Activated naive CD4-positive, alpha-beta T cell treated with anti-CD3 and anti-CD28 coated beads, Interleukin-2, amount 50 U/mL, for 16 hours (primary cell): ENCODE measurements around the gene ULBP2.
"Not testable (repeated sequence)": the region's sequence is repeated elsewhere in the genome, so short reads cannot be mapped to it uniquely, and the experiment has no call there.

ENCODE experiments used
- DNase-seq: peaks from one replicate; pipeline ENCODE4 v3.0.0-alpha.2; 2020

Gene ULBP2

GRCh38 chr6:149927025-149927424, 14.8 kb upstream of the ULBP2 start:
- DNase-seq = not testable (repeated sequence)

DNA sequence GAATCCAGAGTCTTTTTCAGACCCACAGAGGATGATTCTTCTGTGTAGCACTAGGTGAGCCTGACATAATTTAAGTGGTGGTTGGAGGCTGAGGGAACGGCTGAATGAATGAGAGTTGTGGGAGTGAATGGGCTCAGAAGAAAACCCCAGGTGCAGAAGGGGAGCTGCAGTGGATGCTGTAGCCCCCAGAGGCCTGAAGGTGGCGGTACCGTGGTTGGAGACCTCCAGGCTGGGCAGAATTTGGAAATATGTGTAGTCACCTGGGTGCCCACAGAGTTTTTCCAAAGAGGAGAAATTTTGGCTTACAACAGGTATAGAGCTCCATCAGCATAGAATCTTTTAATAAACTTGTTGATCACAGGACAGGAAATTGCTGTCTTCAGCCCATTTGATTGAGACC, 12.4 kb upstream of the ULBP2 start:
- no peak for DNase-seq

DNA sequence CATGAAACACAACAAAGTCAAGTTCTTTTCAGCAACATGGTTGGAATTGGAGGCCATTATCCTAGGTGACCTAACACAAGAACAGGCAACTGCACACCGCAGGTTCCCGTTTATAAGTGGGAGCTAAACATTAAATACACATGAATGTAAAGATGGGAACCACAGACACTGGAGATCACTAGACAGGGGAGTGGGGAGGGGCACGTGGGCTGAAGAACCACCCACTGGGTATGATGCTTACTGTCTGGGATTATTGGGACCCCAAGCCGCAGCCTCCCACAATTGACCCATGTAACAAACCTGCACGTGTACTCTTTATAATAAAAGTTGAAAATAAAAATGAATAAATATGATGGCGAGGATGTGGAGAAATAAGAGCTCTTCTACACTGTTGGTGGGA, 10.3 kb upstream of the ULBP2 start:
- no peak for DNase-seq

GRCh38 chr6:149933036-149933435, 8.8 kb upstream of the ULBP2 start:
- no peak for DNase-seq

DNA sequence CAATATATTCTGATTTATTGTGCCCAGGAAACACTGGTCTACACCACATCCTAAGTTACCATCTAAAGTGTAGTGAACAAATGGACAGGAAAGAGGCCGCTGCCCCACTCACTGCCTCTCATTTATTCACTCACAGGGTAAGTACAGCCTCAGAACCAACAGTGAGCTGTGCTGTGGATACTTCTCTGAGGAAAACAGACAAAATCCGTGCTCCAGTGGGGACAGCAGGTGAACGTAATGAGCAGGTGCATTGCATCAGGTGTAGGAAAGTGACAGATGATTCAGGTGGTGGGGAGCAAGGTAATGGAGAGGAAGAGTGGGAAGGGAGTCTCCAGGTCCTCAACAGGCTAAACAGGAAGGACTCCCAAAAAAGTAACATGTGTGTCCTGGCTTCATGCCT, 8.4 kb upstream of the ULBP2 start:
- no peak for DNase-seq

DNA sequence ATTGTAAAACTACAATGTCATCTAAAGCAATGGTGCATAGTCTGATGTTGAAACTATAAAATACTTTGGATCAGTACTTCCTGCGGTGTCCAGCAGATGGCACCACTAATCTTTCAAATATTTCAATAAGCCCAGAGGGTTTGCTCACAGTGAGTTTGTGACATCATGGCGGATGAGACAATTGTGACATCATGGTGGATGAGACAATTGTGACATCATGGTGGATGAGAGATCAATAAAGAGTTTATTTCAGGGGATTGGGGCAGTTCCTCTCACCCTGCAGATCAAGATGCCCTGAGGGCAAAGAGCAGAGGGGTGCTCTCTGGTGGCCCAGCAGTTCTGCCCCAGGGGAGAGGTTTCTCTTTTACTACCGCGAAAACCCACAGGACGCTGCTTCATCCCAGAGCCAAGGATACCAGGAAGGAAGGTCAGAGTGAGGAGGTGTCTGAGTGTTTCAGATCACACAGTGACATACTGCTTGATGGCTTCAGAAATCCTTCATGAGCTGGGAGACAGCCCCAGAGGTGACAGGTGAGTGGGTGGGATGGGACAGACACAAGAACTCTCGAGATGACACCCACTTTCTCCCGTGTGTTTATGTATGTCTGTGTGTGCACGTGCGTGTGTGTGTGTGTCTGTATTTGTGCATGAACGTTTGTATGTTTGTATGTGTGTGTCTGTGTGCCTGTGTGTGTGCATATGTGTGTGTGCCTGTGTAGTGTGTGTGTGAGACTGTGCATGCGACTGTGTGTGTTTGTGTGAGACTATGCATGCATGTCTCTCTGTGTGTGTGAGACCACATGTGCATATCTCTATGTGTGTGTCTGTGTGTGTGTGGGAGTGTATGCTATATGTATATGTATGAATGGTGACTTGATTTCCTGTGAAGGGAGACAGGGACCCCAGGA, 7.3 kb upstream of the ULBP2 start:
- peak; percentile 68 for DNase-seq

DNA sequence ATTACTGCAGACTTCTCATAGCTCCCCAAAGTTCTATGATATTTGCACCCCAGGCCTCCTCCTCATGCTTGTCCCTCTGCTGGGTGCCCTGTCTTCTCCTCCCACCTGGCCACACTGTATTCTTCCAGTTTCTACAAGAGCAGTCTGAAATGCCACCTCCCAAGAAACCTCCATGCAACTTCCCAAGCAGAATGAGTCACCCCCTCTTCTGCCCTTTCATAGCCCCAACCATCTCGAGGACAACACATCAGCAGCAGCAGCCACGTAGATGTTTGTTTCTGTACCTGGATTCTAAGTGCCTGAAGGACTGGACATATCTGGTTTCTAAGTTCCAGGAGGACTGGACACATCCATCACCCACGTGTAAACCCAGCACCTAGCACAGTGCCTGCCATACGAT, 6.6 kb upstream of the ULBP2 start:
- DNase-seq = no peak

GRCh38 chr6:149935668-149936067, 6.1 kb upstream of the ULBP2 start:
- DNase-seq = no peak

- no peak for DNase-seq
Measured at GRCh38 chr6:149936743-149937142, 5.1 kb upstream of the ULBP2 start.

- not testable (repeated sequence) for DNase-seq
Measured at GRCh38 chr6:149938013-149938570, 3.7 kb upstream of the ULBP2 start.

GRCh38 chr6:149938571-149939355, 3.1 kb upstream of the ULBP2 start:
- peak; percentile 46 for DNase-seq

- DNase-seq = no peak
Measured at GRCh38 chr6:149939356-149939648, 2.5 kb upstream of the ULBP2 start.

DNA sequence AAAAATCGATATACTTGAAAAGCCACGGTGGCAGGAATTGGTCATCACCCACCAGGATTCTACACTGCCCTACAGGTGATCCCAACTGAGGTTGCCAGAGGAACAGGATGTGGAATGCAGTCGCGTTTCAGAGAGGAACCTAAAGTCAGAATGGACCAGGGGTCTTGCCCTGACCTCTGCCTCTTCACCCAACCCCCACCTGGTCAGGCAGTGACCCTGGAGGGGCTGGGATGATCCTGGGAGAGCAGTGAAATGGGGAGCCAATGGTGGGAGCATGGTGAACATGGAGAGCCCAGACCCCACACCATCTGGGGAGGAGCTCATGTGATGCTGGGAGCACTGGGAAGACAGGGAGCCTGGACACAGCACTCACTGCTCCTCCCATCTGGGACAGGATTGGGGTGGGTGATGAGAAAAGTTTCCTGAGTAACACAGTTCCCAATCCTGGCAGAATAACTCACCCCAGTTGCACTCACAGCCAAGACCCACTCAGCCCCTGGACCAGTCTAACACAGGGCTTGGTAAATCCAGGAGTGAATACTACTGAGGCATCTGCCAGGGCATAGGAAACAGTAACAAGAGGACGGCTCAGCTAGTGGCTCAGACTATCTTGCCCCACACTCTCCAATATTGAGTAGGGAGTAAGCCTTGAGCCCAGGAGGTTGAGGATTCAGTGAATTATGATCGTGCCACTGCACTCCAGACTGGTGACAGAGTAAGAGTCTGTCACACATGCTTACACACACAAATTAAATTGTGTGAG, 1.7 kb upstream of the ULBP2 start:
- DNase-seq = no peak

DNA sequence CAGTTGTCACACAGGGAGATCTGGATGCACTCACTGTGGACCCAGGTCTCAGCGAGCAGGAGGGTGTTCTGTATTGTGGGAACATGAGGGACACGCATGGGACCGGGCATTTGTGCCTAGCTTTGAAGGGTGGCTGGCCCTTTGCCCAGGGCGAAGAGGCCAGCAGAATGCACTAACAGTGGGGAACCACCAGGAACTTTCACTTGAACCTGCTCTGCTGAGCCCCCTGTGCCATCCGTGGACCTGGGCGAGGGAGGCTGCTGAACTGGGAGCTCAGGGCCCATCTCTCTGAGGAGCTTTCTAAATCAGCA, 1.2 kb upstream of the ULBP2 start:
- DNase-seq = no peak

GRCh38 chr6:149942461-149942829, 631 bp downstream of the ULBP2 start:
- DNase-seq = no peak

- DNase-seq = not testable (repeated sequence)
Measured at GRCh38 chr6:149943321-149943720, 1.5 kb downstream of the ULBP2 start.

DNA sequence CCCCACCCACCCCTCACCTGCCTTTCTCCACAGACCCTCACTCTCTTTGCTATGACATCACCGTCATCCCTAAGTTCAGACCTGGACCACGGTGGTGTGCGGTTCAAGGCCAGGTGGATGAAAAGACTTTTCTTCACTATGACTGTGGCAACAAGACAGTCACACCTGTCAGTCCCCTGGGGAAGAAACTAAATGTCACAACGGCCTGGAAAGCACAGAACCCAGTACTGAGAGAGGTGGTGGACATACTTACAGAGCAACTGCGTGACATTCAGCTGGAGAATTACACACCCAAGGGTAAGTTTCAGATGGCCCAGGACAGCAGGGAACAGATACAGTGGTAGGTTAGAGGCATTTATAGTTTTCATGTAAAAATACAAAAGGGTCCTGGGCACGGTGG, 3.5 kb downstream of the ULBP2 start:
- DNase-seq = not testable (repeated sequence)

DNA sequence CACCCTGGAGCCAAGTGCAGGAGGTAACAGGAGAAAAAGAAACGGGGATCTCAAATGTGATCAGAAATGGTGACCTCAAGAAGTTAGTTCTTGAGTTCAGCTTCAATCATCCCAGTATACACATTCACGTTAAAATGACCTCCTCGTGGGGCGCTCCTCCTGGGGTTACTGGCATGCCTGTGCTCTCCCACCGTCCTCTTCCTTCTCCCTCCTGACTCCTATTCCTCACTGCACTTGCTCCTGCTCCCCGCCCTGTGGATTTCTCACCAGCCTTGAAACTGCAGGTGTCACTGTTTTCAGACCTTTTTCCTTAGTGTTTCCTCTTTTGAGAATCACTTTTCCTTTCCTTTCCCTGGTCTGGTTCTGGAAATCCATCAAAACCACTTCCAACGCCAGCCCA, 4.8 kb downstream of the ULBP2 start:
- not testable (repeated sequence) for DNase-seq

GRCh38 chr6:149947533-149947932, 5.7 kb downstream of the ULBP2 start:
- DNase-seq = not testable (repeated sequence)

- no peak for DNase-seq
Measured at GRCh38 chr6:149948011-149948410, 6.2 kb downstream of the ULBP2 start.

DNA sequence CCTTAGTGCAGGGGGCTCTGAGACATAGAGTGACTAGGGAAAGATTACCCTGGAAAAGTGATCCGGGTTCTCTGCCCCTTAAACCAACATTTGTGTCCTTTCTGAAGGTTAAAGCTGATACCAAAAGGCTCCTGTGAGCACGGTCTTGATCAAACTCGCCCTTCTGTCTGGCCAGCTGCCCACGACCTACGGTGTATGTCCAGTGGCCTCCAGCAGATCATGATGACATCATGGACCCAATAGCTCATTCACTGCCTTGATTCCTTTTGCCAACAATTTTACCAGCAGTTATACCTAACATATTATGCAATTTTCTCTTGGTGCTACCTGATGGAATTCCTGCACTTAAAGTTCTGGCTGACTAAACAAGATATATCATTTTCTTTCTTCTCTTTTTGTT, 6.8 kb downstream of the ULBP2 start:
- DNase-seq = no peak

GRCh38 chr6:149950423-149950822, 8.6 kb downstream of the ULBP2 start:
- no peak for DNase-seq

- no peak for DNase-seq
Measured at GRCh38 chr6:149951096-149951495, 9.3 kb downstream of the ULBP2 start.
